CD4-positive, alpha-beta T cell treated with Interleukin-17A for 4 hours (primary cell): Measurements from ENCODE around the gene ELL2.
"Not testable (repeated sequence)": the region's sequence is repeated elsewhere in the genome, so short reads cannot be mapped to it uniquely, and the experiment has no call there.

Source experiments
- DNase-seq: peaks from one replicate; pipeline ENCODE4 v3.0.0-alpha.2; 2020; ENCODE audit warnings: mixed read lengths

ELL2 gene

DNA sequence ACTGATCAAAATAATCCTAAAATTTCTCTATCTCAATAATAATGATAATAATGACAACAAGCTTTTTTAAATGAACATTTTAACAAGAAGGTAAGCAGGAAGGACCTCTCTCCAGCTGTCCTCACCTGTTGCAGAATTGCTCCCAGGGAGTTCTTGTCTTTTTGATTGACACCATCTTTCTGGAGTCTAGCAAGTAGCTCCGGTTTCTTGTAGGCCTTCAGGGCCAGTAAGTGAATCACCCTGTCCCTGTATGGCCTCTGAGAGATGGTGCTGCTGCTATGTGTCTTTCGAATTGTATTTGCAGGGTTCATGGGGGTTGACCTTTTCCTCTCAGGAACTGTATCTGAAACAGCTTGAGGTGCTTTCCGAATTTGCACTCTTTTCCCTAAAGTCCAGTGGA, 55.3 kb downstream of the ELL2 start:
- DNase-seq, result not testable (repeated sequence)

DNA sequence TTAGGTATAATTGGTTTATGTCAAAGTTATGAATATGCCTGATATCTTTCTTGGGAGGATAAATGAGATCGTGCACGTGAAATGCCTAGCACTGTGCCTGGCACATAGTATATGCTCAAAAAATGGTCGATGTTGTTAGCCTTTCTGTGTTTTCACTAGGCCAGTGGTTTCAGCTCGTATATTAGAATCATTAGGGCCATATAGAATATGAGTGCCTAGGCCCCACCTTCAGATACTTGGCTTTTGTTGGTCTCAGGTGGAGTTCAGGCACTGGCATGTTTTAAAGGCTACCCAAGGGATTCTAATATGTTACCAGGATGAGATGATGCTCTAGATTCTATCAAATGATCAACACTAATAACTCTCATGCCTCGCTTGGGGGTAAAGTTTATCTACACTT, 56.8 kb downstream of the ELL2 start:
- DNase-seq, result no peak

DNA sequence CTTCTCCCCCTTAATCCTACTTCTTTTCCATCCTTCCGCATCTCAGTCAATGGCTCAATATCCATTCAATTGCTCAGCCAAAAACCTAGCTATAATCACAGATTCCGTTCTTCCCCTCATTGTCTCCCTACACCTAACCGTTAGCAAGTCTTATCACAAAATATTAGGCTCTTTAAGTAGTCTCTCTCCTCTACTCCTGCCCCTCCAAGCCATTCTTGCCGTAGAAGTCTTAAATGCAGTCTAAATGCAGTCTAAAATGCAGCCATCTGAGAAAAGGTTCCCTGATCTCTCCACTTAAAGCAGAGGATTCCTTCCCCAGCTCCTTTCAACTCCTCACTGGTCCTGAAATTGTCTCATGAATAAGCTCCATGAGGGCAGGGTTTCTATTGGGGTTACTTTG, 57.8 kb downstream of the ELL2 start:
- no peak for DNase-seq

DNA sequence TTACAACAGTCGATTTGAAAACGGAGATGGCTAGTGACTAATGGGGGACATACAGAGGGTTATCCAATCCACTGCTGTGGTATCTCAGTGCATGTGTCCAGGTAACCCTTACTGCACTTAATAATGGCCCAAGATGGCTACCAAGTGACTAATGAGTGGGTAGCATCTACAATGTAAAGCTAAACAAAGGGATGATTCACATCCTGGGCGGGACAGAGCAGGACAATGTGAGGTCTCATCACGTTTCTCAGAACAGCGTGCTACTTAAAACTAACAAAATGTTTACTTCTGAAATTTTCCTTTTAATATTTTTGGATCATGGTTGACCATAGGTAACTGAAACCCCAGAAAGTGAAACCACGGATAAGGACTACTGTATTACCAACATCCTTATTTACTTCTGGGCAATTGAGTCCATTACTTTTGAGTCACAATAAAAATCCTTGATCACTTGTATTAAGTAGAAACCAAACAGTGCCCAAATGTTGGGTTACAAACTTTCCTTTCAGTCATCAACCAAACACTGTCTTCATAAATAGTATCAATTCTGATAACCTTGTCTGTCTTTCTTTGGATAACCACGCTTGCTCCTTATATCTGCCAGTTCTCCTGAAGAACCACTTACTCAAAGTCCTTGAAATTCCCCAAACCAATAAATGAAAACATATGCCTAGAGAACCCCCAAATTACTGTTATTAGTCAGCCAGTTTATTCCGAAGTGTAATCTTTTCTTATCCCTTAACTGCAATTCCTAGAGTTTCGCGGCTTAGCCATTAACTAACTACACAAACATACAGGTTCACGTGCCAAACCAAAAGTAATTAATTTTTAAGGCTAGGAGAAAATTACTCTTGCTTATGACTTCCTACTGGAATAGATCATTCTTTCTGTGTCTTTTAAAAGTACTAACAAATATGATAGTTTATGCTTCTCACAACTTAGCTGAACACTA, 59.7 kb downstream of the ELL2 start:
- DNase-seq, result no peak

DNA sequence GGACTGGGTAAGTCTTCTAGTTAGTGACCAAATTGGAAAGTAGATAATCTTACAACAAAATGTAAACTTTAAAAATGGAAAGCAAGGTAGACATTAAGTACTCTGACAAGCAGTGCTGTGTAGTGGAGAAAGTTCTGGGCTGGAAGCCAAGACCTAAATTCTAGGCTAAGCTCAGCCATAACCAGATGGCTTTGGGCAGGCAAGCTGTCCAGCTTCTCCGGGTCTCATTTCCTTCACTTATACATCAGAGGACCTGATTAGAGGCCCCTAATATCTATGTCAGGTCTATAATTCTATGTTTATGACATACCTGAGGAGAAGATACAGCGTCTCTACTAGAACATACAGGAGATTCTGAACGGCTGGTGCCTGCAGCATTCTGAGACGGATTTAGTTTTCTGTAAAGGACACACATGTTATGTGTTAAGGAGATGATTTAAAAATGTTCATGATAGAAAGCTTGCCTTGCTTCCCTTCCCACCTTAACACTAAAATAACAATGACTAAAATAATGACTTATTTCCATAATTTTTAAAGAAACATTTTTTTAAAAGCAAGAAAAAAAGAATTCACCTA, 61.2 kb downstream of the ELL2 start:
- DNase-seq, result no peak

DNA sequence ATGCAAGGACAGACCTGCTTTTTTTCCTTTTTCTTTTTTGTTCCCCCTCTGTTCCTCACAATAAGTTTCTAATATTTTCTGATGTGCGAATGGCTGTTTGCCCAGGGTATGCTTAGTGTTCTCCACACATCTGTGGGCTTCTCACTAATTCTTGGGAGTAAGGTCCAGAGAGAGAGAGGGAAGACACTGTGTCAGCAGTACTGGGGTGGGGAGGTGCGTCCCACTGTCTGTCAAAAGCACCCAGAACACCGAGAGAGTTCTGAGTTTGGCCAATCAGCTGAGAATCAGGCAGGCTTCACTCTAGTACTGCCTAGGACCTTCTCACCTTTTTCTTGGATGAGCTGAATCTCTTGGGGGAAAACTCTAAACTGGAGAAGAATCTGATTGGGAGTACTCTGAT, 61.8 kb downstream of the ELL2 start:
- DNase-seq, result no peak

DNA sequence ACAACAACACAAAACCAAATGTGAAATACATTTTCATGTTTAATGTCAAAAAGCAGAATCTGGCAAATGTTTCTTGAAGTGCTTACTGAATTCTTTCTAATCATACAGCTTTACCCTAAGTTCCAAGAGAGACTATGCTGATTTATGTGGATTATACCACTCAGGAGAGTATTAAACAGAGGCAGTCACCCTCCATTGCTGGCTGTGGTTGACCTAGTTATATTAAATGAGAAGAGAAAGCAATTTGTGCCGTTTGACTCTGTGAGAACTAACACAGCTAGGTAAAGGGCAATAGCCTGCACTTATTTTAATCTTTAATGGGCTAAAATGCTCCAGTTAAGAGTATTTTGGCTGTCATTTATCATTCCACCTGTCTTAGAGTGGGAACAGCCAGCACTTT, 62.6 kb downstream of the ELL2 start:
- no peak for DNase-seq

DNA sequence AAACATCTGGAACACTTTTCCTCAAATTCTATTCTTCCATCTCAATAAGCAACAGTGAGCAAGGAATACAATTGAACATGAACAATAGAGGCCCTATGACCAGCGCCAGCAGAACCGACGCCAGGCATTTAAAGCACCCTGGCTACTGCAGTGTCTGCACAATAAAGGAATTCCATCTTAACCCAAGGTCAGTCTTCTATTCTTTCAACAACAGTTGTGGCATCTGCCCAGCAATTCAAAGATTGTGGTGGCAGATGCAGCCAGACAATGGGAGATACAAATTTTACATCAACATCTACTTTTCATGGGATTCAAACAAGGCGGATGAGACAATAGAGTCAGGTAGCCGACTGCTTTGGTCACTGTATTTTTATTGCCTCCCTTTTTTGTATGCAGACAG, 65.9 kb downstream of the ELL2 start:
- no peak for DNase-seq

DNA sequence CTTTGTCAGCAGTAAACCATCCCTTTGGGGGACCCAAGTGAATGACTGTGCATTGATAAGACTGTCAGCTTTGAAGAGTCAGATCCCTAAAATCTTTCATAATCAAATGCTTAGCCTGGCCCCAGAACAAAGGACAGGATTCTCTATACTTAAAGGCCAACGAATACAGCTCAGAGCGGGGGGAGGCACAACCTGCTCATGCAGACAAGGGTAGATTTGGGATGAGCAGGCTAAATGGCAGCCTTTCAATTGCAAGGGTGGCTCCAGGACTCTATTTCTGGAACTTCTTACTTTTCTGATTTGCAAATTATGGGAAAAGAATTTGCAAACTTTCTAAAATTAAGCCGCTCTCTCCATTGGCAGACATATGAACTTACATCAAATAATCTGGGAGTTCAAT, 66.4 kb downstream of the ELL2 start:
- DNase-seq, result no peak

DNA sequence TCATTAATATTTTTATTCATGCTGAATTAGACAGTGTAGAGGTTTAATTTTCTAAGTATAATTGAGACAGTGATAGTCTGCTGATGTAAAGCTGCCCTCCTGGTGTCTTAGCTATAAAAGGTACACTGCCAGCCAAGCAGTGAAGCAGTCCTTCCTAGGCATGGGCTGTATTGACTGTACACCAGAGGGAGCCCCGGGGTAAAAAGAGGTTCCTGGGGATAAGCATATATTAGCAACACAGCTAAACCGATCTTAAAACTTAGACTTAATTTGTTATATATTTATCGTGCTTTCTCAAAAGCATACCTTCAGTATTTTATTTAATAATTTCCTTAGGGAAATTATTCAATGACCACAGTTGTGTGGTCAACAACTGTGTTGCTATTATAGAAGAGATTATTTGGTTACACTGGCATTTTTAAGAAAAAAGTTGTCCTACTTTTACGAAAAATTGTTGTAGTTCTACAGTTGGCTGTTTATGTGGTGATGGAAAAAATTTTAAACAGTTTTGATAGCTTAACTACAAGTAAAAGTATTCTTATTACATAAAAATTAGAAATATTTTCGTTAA, 68.8 kb downstream of the ELL2 start:
- peak; percentile 12 for DNase-seq

DNA sequence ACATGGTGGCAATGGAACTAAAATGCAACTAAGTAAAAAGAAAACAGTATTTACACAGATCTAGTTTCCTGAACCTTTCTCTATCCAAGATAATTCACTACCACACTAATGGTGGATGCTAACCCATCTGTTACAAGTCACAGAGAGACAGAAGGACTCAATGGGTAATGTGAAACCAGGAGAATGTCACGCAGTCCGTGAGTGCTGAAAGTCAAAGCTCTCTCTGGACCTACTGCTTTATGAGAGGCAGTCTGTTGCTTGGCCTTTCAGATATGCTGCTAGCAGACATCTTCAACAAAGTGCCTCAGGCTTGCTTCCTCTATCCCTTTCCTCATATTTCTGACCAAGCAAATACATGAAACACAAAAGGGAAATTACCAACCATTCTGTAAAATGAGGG, 70.2 kb downstream of the ELL2 start:
- no peak for DNase-seq

DNA sequence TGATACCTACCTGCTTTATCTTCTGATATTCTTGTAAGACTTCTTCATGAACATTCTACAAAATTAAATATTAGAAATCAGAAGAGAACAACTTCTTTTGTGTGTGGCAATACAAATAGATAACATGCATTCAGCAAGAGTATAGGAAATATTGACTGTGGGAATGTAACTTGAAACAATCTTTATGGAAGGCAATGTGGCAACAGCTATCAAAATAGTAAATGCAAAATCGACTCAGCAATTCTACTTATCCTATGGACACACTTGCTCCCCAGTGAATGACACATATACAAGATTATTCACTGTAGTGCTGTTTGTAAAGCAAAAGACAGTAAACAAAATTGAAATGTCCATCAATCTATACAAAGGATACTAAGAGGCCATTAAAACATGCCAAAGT, 72.6 kb downstream of the ELL2 start:
- DNase-seq, result no peak

DNA sequence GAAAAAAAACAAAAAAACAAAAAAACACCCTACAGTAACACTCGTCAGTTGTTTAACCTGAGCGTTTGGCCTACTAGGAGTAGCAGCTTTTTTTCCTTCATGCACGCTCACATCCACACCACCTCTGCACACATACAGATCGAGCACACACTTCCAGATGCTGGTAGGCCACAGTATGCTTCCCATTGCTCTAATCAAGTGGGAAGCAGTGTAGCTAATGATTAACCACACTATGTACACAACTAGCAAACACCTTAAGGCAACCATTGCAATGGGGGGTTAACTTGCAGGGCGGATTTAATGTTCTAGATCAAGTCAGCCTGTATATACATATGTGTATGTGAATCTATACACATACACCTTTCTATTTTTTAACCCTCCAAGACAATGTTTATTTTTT, 73.7 kb downstream of the ELL2 start:
- DNase-seq, result no peak

DNA sequence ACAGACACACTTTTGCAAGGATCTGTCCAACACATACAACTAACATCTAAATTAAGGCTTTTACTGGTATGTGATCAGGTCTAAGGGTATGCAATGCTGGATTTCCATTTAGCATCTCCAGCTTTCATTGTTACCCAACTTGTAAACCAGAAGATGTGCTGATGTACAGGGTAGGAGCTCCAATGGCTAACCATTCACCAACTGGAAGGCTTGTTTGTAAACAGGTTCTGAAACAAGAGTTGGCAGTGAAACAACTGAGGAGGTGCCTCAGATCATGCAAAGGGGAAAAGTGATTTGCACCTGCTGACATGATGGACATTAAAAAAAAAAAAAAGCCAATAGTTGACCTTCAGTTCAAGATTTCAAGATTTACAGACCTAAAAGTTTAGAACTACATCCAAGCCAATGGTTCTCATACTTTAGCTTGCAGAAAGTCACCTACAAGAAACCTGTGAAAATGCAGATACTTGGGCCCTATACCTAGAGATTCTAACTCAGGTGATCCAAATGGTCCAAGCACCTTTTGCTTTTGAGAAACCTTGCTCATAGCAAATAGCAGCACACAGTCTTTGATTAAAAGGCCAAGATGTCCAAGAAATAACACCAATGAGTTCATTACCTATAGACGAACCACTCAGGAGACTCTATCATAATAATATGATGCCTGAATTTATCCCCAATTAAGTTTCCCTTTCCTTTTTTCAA, 75.2 kb downstream of the ELL2 start:
- DNase-seq, result no peak

DNA sequence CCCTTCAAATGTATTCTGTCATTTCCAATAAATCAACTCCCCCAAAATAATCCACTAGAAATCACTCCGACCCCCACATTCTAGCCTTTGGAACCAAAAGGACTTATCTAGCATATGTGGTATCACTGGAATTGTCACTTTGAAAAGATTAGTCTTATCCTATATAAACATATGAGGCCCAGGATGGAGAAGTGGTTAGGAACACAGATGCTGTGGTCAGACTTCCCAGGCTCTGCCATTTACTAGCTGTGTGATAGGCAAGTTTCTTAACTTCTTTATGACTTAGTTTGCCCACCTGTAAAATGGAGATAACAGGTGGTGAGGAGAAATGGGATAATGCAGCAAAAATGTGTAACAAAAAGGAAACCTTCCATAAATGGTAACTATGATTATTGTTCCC, 77.1 kb downstream of the ELL2 start:
- no peak for DNase-seq

DNA sequence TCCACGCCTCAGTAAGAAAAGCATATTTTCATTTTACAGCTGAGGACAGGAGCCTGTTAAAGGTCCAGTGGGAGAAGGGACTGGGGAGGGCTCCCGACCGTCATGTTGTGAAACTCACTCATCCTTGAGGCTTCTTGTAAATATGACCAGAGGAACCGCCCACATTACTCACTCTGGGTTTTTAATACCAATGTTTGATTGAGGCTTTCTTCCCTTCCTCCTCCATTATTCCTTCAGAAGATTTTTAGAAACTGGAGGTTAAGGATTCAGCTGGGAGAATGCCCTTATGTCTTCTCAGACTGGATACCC, 77.7 kb downstream of the ELL2 start:
- no peak for DNase-seq

DNA sequence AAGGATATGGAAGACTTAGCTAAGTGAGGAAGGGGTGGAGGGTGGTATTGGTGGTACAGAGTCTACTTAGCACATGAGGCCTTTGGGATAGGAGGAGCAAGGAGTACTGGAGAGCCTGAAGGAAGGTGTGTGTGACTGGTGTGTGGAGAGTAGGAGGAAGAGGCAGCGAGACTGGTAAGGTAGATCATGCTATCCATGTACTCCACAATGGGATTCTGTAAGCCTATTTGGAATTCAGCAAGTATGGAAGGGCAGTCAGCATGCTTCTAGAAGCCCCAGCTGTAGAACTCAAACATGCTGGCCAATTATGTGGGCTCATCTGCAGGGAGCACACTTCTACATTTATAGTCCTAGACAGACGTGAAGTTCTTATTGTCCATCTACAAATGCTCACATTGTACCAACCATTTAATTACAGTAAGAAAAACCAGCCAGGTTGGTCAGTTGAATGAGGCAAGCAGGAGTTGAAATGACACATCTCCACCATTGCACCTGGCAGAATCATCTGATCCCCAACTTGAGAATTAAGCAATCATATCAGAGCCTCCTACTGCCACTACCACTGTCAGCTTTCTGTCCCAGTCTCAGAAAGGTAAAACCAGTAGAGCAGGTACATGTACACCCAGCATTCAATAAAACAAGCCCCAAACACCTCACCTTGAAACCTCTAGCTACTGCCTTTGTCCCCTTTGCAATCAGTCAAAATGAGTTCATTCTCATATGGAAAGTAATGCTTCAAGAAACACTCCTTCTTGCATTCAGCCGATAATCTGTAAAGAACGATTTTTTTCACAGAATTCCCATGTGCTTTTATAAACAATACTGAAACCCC, 78.2 kb downstream of the ELL2 start:
- DNase-seq, result no peak

DNA sequence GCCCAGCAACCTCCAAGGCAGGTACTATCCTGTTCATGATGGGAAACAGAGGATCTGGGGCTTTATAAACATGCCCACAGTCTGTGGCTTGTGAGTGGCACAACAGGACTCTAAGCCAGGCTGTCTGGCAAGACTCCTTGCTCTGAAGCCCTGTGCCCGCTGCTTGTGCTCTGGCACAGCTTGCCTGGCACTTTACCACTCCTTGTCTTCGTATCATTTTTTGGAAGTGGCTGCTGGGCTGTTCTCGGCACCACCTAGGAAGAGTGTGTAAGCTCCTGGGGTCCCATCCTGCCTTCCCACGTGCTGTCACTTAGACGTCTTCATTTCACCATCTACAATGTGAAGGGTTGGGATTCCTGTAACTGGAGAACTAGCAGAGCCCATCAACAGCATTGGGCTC, 79.8 kb downstream of the ELL2 start:
- DNase-seq, result no peak

DNA sequence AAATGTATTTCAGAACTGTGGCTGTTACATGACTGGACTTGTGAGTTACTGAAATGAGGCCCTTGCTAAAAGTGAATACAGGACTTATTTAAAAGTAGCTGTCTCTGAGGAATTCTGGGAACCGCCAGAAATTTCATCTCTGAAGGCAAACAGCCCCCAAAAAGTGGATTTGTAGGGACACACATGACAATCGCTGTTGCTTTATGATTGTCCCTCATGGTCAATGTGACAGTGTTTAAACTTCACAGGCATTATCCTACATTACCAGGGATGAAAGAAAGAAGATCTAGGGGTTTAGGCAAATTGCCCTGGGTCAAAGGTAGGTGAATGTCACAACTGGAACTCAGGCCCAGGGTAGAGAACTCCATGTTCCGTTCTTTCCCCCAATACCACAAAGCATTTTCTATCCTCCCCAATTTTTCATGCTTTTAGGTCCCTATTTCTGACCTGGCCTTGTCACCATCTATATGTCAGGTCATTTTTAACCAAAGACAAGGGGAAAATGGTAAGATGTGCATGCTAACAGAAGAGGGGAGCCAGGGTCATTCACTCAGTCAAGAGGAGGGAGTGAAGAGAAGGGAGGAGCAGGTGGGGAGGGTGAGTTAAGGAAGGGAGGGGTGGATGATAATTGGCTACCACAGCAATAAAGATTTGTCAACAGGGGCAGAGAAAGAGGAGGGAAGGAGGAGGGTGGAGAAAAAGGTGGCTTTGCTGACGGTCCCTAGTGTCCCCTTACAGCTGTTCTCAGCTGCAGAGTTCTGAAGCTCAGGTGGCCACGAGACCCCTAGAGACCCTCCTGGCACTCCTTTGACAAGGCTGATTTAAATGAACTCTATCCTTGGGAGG, 81.3 kb downstream of the ELL2 start:
- DNase-seq, result no peak

DNA sequence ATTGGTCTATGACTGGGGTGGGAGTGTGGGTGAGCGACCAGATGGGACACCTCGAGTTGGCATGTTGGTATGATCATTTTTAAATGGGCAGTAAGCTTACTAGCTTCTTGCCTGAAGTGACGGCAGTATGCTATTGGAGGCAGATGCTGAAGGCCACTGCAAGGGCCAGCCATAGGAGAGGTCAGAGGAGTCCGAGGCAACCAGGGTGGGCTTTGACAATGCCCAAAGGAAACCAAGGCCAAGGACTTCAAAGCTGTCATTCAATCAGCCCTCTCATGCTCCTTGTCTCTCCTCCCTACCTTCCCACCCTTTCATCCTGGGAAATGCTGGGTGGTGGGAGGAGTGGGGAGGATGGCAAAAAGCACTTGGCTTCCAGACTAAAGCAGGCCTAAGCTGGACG, 82.0 kb downstream of the ELL2 start:
- no peak for DNase-seq

DNA sequence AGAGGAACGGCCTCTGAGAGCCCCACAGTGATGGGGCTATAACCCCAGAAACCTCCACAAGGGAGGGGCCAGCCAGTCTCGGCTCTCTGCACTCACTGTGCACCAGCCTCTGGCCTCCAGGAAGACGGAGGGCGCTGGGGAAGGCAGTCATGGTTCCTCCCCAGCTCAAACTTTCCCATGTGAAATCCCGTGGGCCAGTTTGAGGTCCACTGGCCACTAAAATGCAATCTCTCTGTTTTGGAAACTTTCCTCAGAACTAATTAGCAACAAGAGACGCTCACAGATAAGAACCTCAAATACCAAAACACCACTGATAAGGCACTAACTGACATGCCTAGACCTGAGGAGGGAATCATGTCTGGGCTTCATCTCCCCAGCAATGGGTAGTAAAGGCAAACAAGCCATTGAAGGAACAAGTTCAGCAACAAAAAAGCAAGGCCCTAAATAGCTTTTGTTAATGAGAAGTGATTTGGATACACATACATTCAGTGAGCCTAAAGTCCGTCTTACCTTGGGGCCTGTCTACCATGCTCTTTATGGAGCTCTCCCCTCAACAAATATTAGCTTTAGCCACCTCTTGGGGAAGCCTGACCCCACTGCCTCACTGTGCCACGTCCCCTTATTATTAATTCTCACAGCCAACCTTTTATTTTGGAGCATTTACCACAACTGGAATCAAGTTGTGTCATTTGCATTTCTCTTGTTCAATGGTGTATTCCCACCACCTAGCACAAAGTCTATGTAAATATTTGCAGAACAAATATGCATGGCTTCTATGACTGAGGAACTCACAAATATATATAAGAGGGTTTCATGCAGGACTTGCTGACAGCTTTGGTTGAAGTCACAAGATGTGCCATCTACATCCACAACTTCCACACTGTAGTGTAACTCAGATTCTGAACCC, 83.0 kb downstream of the ELL2 start:
- DNase-seq, result no peak
